GM13976 (cell line): ENCODE data around the gene ACADVL.

Experiments used
- DNase-seq: peaks from one replicate; pipeline ENCODE4 v3.0.0; 2012; ENCODE audit warnings: low spot score
- CTCF ChIP-seq: IDR thresholded peaks from 2 replicates; pipeline ENCODE4 v1.5.1; 2012; ENCODE audit warnings: borderline replicate concordance, mild to moderate bottlenecking; ENCODE audit not compliant: insufficient read depth; ENCODE audit errors: extremely low read depth, missing control alignments, control extremely low read depth
- in situ Hi-C: fragments of 300-500 bp; cut with MboI; formaldehyde crosslinking; loops from one replicate; pipeline ENCODE4 v1.12.0; 2022; ENCODE audit warnings: low sequenced_read_pairs, mixed read lengths, inconsistent platforms; ENCODE audit not compliant: unreplicated experiment

The ACADVL gene

GRCh38 chr17:7248796-7249195 lies 29.1 kb downstream of the ACADVL start:
- no peak for DNase-seq
- in situ Hi-C loops = no loop called here
- TF ChIP-seq CTCF = no peak

GRCh38 chr17:7249214-7249613 lies 29.5 kb downstream of the ACADVL start:
- no peak for DNase-seq

GRCh38 chr17:7249830-7250229 lies 30.1 kb downstream of the ACADVL start:
- no peak for TF ChIP-seq CTCF
- in situ Hi-C loops = no loop called here
- no peak for DNase-seq

More at GRCh38 chr17:7249214-7249613, 29.5 kb downstream of the ACADVL start:
- no peak for TF ChIP-seq CTCF
- in situ Hi-C loops = no loop called here

GRCh38 chr17:7250695-7251627 lies 31.2 kb downstream of the ACADVL start:
- TF ChIP-seq CTCF = no peak
- in situ Hi-C loops = no loop called here
- no peak for DNase-seq

- DNase-seq = peak; percentile 80
- TF ChIP-seq CTCF = no peak
- in situ Hi-C loops = no loop called here
Observed at GRCh38 chr17:7251661-7252175, 32.0 kb downstream of the ACADVL start, which contains the start of gene CTDNEP1. Gene CTDNEP1, minus strand, starts transcription at chr17:7251734. Its CDS starts 438 bp downstream, at chr17:7251296.

GRCh38 chr17:7252176-7253043 lies 32.7 kb downstream of the ACADVL start, which contains the start of gene ELP5:
Gene ELP5, plus strand, starts transcription at chr17:7252215. Its CDS starts 336 bp downstream, at chr17:7252551.
- peak; percentile 54 for TF ChIP-seq CTCF
- in situ Hi-C loops = no loop called here
- DNase-seq = peak; percentile 97
